K562 (cell line): ENCODE measurements around the gene CCDC9B. TPM values are rescaled to one million over a fixed set of nuclear protein-coding genes. Genes with fewer than 3 reads are reported as not detected.

Experiments used
- ATAC-seq: fragments of 200-7000 bp; cut with Tn5 transposase; 3 replicates; pipeline ENCODE4 v1.9.1; 2020; ENCODE audit warnings: moderate library complexity
- BruUV-seq: library from RNA; stranded (reverse); fragments of 400-500 nt; replicated peaks from 2 replicates; lab custom pipeline; 2021; lab: Mats Ljungman, UMichigan
- CTCF ChIA-PET: fragments of 300-600 bp; formaldehyde crosslinking; extraction: SDS; loops from one replicate; lab custom pipeline; 2021; ENCODE audit warnings: low intra/inter-chr PET ratio; lab: Yijun Ruan, JAX
- POLR2A ChIA-PET: fragments of 300-600, 350-650 bp; sonication (Branson Sonifier 250); formaldehyde crosslinking; extraction: SDS; loops from one replicate; lab custom pipeline; 2021; ENCODE audit warnings: antibody characterized with exemption, inconsistent platforms; lab: Yijun Ruan, JAX
- DNase-seq, 4 experiments: peaks; one replicate each; pipeline versions ENCODE4 v3.0.0 to v3.0.0-alpha.2; 2011 to 2018; ENCODE audit warnings: low spot score in 3 of 4, mixed read lengths in 3 of 4; ENCODE audit errors: extremely low read depth in 1 of 4
- FAIRE-seq: peaks from 2 replicates; lab custom pipeline; 2011; peaks lifted over from hg19 to GRCh38; lab: Jason Lieb, UNC
- H2AFZ ChIP-seq: 2 replicates; pipeline ENCODE4 v1.6.0; 2011; ENCODE audit warnings: low read depth, low read length, control low read depth, inconsistent platforms
- H3K27ac ChIP-seq: fragments of 200-600 bp; 3 replicates; pipeline ENCODE4 v1.8.0; 2011; ENCODE audit warnings: low read depth, mild to moderate bottlenecking, control low read depth, inconsistent platforms, low read length, moderate library complexity, mixed read lengths; ENCODE audit errors: extremely low read depth
- H3K27me3 ChIP-seq, 2 experiments: fragments of 300-600 bp in 1 of 2; 2 replicates in 1 of 2; 3 replicates in 1 of 2; pipeline versions ENCODE4 v1.6.0 to v1.8.0; 2011; ENCODE audit warnings: inconsistent platforms in 2 of 2, low read length in 2 of 2, mild to moderate bottlenecking in 1 of 2, mixed read lengths in 1 of 2, moderate library complexity in 1 of 2; ENCODE audit not compliant: control insufficient read depth in 2 of 2, insufficient read depth in 2 of 2
- H3K36me3 ChIP-seq: fragments of 300-600 bp; 3 replicates; pipeline ENCODE4 v1.8.0; 2011; ENCODE audit warnings: mild to moderate bottlenecking, low read length, inconsistent platforms; ENCODE audit not compliant: control insufficient read depth, insufficient read depth
- H3K4me1 ChIP-seq, 2 experiments: fragments of 200-600 bp in 1 of 2; replicated peaks in 1 of 2; 2 replicates in 1 of 2; 3 replicates in 1 of 2; pipeline versions ENCODE4 v1.5.1 to v1.8.0; 2011; ENCODE audit warnings: inconsistent platforms in 2 of 2, low read length in 2 of 2, mild to moderate bottlenecking in 1 of 2, mixed read lengths in 1 of 2, moderate library complexity in 1 of 2; ENCODE audit not compliant: control insufficient read depth in 2 of 2, insufficient read depth in 2 of 2
- H3K4me2 ChIP-seq: 2 replicates; pipeline ENCODE4 v1.6.1; 2011; ENCODE audit warnings: low read length, control low read depth, inconsistent platforms, mixed read lengths; ENCODE audit not compliant: insufficient read depth
- H3K4me3 ChIP-seq: fragments of 200-600 bp; sonication (generic), shearing (Covaris generic); 2 replicates; pipeline ENCODE4 v1.5.1; 2016; ENCODE audit warnings: control low read depth, inconsistent platforms
- H3K79me2 ChIP-seq: fragments of 200-600 bp; 3 replicates; pipeline ENCODE4 v1.8.0; 2011; ENCODE audit warnings: low read length, inconsistent platforms; ENCODE audit not compliant: control insufficient read depth, insufficient read depth
- H3K9ac ChIP-seq, 2 experiments: 2 replicates each; pipeline versions ENCODE4 v1.6.0 to v1.6.1; 2011; ENCODE audit warnings: low read depth in 2 of 2, low read length in 2 of 2, control low read depth in 1 of 2, inconsistent platforms in 1 of 2, mild to moderate bottlenecking in 1 of 2, mixed read lengths in 1 of 2; ENCODE audit not compliant: insufficient read depth in 1 of 2
- H3K9me1 ChIP-seq: one replicate; pipeline ENCODE4 v1.6.0; 2011; ENCODE audit warnings: inconsistent platforms, mild to moderate bottlenecking, low read length, moderate library complexity; ENCODE audit not compliant: control insufficient read depth, insufficient read depth
- H3K9me3 ChIP-seq: replicated peaks from 2 replicates; pipeline ENCODE4 v1.5.1; 2011; ENCODE audit warnings: low read depth, low read length, inconsistent platforms; ENCODE audit not compliant: control insufficient read depth, insufficient read depth
- H4K20me1 ChIP-seq: replicated peaks from 2 replicates; pipeline ENCODE4 v1.6.1; 2011; ENCODE audit warnings: low read length, inconsistent platforms, mixed read lengths; ENCODE audit not compliant: control insufficient read depth, insufficient read depth
- DNMT1 ChIP-seq: fragments of 450-650 bp; IDR thresholded peaks from 2 replicates; pipeline ENCODE4 v1.6.1; 2016; ENCODE audit warnings: antibody characterized with exemption, mild to moderate bottlenecking
- EHMT2 ChIP-seq: fragments of 450-650 bp; IDR thresholded peaks from 2 replicates; pipeline ENCODE4 v1.6.1; 2018; ENCODE audit warnings: antibody characterized with exemption
- HDAC1 ChIP-seq, 2 experiments: fragments of 450-650 bp; IDR thresholded peaks; 2 replicates each; pipeline ENCODE4 v1.6.1; 2016 to 2017; ENCODE audit warnings: inconsistent platforms in 1 of 2, mild to moderate bottlenecking in 1 of 2, moderate library complexity in 1 of 2
- L3MBTL2 ChIP-seq: fragments of 450-650 bp; IDR thresholded peaks from 2 replicates; pipeline ENCODE4 v1.6.1; 2016; ENCODE audit warnings: mild to moderate bottlenecking, moderate library complexity
- MTA3 ChIP-seq: fragments of 450-650 bp; formaldehyde crosslinking; IDR thresholded peaks from 2 replicates; pipeline ENCODE4 v1.6.1; 2017; ENCODE audit warnings: mild to moderate bottlenecking, borderline replicate concordance
- SPI1 ChIP-seq: IDR thresholded peaks from 2 replicates; pipeline ENCODE4 v1.6.1; 2011; ENCODE audit warnings: low read depth, low read length, control low read depth, borderline replicate concordance
- WGBS: fragments of 100-300 bp; shearing (Covaris generic); methylation state at CpG from one replicate; pipeline ENCODE4 v1.1.6; 2016; ENCODE audit warnings: low coverage, mixed read lengths; ENCODE audit not compliant: insufficient coverage; ENCODE audit errors: missing lambda C conversion rate; 5-methylcytosine and 5-hydroxymethylcytosine counted together
- in situ Hi-C: fragments of 300-500 bp; cut with MboI; formaldehyde crosslinking; loops from 4 replicates; pipeline ENCODE4 v1.15.0; 2018; ENCODE audit warnings: inconsistent platforms, mixed read lengths
- intact Hi-C: fragments of 100-400 bp; cut with micrococcal nuclease; formaldehyde crosslinking; loops from 2 replicates; pipeline ENCODE4 v1.14.2; 2022
- polyA plus RNA-seq, 8 experiments: library from polyadenylated mRNA; depleted of rRNA in 4 of 8; stranded (reverse) in 5 of 8; unstranded in 3 of 8; fragments of >200 nt; fragmentation: Nextera tagmentation in 2 of 8; fragmentation: Illumina TruSeq in 1 of 8; extraction: Ambion mirVana in 2 of 8; extraction: Trizol in 1 of 8; gene quantifications; 2 replicates each; pipeline versions ENCODE4 v1.2.1 to v1.2.3, GENCODE V29; 2011 to 2014; ENCODE audit warnings: inconsistent platforms in 1 of 8, missing spikeins in 1 of 8
- total RNA-seq, 7 experiments: library from RNA; depleted of rRNA in 6 of 7; stranded (reverse); fragments of >200 nt in 6 of 7; fragmentation: Illumina TruSeq in 2 of 7; extraction: Trizol in 2 of 7; gene quantifications; 2 replicates each; pipeline versions ENCODE4 v1.2.1 to v1.2.3, GENCODE V29; 2011 to 2021; ENCODE audit warnings: low replicate concordance in 1 of 7

CCDC9B gene
- total and polyA plus RNA-seq, 9 of the 15 experiments (the other 6 are each of a cell fraction or from before 2014, with no cell fraction given) = 0.01 to 0.47 (median 0.15) TPM; not detected in 1

GRCh38 chr15:40379853-40380252, 39.1 kb upstream of the CCDC9B start:
- Histone ChIP-seq H3K9me3 (no peaks in the 10 kb centered on the region), H2AFZ (peak overlapping the region; percentile 56)
- ATAC-seq = no peak; the same call in 2 of the 3 replicates
- TF ChIP-seq MTA3 (0 out of 2 replicates have a peak, but pooled peaks have one; percentile 35), L3MBTL2 (no peak), SPI1 (peak; percentile 43; the same call in 1 of the 2 replicates), HDAC1 (IDR thresholded peaks at IDR 0.05) (0 out of 4 replicates have a peak, but pooled peaks of 1 of the 2 experiments have one; percentile 15), DNMT1 (no peak), EHMT2 (peak; percentile 33; the same call in 1 of the 2 replicates)
- TF ChIP-seq, all 486 proteins: peak for 4
- Histone ChIP-seq H3K4me3 (no peak overlapping the region), H3K79me2 (peaks cover 22% of the 10 kb centered on the region), H4K20me1 (no peaks in the 10 kb centered on the region), H3K9ac (0 out of 4 replicates have a peak overlapping the region, but pooled peaks of 1 of the 2 experiments have one; percentile 38), H3K4me2 (peak overlapping the region; percentile 40), H3K36me3 (peaks cover 7% of the 10 kb centered on the region), H3K27me3 (no peaks in the 10 kb centered on the region), H3K9me1 (peaks cover 5% of the 10 kb centered on the region), H3K27ac (peak overlapping the region; percentile 11; the same call in 2 of the 3 replicates), H3K4me1 (peaks cover 21 to 30% of the 10 kb centered on the region in 2 experiments; a peak in 4 of 5 replicates)
- no TSS peak for BruUV-seq
- ChIA-PET CTCF (no interaction called here), POLR2A (interaction anchor here (0.9 to 1.7 kb wide), 3 partner anchors 10 to 14 kb away, joined by 4 to 6 read pairs (median 5); no protein-coding TSS in a partner anchor)
- DNase-seq = peak in 2 of 4 experiments; percentile 29 to 38
- 3% methylated on average over 4 of the region's 4 CpGs for WGBS
- in situ Hi-C loops (no loop called here), intact Hi-C loops (no loop called here)
- FAIRE-seq = peak; percentile 51
